Upper lobe of right lung (tissue), 1 donor: ENCODE data around the gene ZSWIM8. TPM values are rescaled to one million over a fixed set of nuclear protein-coding genes. Genes with fewer than 3 reads are reported as not detected.

Source experiments
- ATAC-seq: fragments of 200-7000 bp; cut with Tn5 transposase; one replicate; pipeline ENCODE4 v1.9.1; 2020; ENCODE audit warnings: mild to moderate bottlenecking, moderate library complexity
- DNase-seq: peaks from one replicate; pipeline ENCODE4 v3.0.0-alpha.2; 2020
- H3K27ac ChIP-seq: fragments of 200-600 bp; one replicate; pipeline ENCODE4 v1.8.0; 2022
- H3K27me3 ChIP-seq: fragments of 200-600 bp; one replicate; pipeline ENCODE4 v1.8.0; 2022; ENCODE audit warnings: mild to moderate bottlenecking
- H3K36me3 ChIP-seq: fragments of 200-600 bp; one replicate; pipeline ENCODE4 v1.8.0; 2022
- H3K4me1 ChIP-seq: fragments of 200-600 bp; one replicate; pipeline ENCODE4 v1.8.0; 2022
- H3K4me3 ChIP-seq: fragments of 200-600 bp; one replicate; pipeline ENCODE4 v1.8.0; 2022; ENCODE audit warnings: mild to moderate bottlenecking
- H3K9me3 ChIP-seq: fragments of 200-600 bp; one replicate; pipeline ENCODE4 v1.8.0; 2022
- intact Hi-C: fragments of 100-400 bp; cut with DNase I; formaldehyde crosslinking; loops from one replicate; pipeline ENCODE4 v1.11.0; 2022
- total RNA-seq: library from RNA; stranded (reverse); fragmentation: NEBNext Ultra II Directional; extraction: Animal tissue kit (Norgen Biotek cat#: 25700); gene quantifications from one replicate; pipeline ENCODE4 v1.2.1, GENCODE V29; 2021
- TF ChIP-seq, protein P1 (sequence below): fragments of 200-600 bp; IDR thresholded peaks from one replicate; pipeline ENCODE4 v1.8.0; 2022; ENCODE audit warnings: antibody characterized with exemption
- donor health status: DM: no; HTN: yes; CAD: no; lungs with severe emphysema.

ZSWIM8 gene
- total RNA-seq, 1 donor from 2014 or later, result 117 TPM

DNA sequence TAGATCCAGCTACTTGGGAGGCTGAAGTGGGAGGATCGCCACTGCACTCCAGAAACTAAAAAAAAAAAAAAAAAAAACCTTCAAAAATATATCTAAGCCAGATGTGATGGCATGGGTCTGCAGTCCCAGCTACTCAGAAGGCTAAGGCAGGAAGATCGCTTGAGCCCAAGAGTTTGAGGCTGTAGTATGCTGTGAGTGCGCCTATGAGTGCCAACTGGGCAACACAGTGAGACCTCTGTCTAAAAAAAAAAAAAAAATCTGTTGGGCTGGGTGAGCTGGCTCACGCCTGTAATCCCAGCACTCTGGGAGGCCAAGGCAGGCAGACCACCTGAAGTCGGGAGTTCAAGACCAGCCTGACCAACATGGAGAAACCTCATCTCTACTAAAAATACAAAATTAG, 6.4 kb upstream of the ZSWIM8 start:
- Histone ChIP-seq H3K27ac (no peak overlapping the region), H3K36me3 (peaks cover 50% of the 10 kb centered on the region), H3K4me3 (no peak overlapping the region), H3K4me1 (peaks cover 42% of the 10 kb centered on the region), H3K9me3 (no peaks in the 10 kb centered on the region), H3K27me3 (no peaks in the 10 kb centered on the region)
- ATAC-seq (no peak), DNase-seq (no peak)
- intact Hi-C loops, result no loop called here
- TF ChIP-seq, protein P1, sequence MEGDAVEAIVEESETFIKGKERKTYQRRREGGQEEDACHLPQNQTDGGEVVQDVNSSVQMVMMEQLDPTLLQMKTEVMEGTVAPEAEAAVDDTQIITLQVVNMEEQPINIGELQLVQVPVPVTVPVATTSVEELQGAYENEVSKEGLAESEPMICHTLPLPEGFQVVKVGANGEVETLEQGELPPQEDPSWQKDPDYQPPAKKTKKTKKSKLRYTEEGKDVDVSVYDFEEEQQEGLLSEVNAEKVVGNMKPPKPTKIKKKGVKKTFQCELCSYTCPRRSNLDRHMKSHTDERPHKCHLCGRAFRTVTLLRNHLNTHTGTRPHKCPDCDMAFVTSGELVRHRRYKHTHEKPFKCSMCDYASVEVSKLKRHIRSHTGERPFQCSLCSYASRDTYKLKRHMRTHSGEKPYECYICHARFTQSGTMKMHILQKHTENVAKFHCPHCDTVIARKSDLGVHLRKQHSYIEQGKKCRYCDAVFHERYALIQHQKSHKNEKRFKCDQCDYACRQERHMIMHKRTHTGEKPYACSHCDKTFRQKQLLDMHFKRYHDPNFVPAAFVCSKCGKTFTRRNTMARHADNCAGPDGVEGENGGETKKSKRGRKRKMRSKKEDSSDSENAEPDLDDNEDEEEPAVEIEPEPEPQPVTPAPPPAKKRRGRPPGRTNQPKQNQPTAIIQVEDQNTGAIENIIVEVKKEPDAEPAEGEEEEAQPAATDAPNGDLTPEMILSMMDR, result no peak

DNA sequence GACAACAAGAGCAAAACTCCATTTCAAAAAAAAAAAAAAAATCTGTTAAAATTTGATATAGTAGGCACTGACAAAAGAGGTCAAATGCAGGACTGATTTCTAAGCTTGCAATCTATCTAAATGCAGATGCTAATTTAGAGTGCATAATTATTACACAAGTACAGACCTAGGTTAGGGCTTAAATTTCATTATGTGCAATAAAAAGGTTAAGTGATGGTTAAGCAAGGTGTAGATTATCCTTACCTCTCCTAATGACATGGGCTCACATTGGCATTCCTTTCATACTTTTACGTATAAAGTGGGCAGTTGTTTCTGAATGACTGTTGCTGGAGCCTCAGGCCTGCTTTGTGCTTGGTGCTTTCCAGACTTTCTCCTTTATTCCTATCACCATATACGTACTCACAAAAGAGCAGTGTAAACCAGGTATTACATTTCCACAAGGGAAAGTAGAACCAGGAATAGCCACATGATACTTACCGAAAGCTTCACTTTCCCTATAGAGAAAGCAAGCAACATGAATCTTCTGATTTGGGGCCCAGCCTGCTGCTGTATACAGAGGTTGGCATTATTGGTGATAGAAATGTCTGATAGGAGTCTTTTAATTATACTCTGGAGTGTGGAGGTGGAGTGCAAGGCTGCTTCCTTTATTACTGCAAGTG, 5.7 kb upstream of the ZSWIM8 start:
- H3K27me3 ChIP-seq, result no peaks in the 10 kb centered on the region
- TF ChIP-seq, protein P1, result no peak
- ATAC-seq (no peak), DNase-seq (no peak)
- H3K27ac ChIP-seq, result no peak overlapping the region
- no peaks in the 10 kb centered on the region for H3K9me3 ChIP-seq
- H3K4me1 ChIP-seq, result peaks cover 37% of the 10 kb centered on the region
- intact Hi-C loops, result no loop called here
- H3K4me3 ChIP-seq, result no peak overlapping the region
- peaks cover 44% of the 10 kb centered on the region for H3K36me3 ChIP-seq

DNA sequence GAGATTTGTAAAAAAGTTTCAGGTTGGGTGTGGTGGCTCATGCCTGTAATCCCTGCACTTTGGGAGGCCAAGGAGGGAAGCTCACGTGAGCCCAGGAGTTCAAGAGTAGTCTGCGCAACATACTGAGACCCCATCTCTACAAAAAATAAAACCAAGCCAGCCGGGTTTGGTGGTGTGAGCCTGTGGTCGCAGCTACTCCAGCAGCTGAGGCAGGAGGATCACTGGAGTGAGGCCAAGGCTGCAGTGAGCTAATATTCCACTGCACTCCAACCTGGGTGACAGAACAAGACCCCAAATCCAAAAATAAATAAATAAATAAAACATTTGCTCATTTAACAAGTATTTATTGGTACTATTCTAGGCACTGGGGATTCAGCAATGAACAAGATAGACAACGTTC, 5.1 kb upstream of the ZSWIM8 start:
- Histone ChIP-seq H3K27ac (no peak overlapping the region), H3K4me3 (no peak overlapping the region), H3K36me3 (peaks cover 40% of the 10 kb centered on the region), H3K4me1 (peaks cover 35% of the 10 kb centered on the region), H3K27me3 (no peaks in the 10 kb centered on the region), H3K9me3 (no peaks in the 10 kb centered on the region)
- ATAC-seq (no peak), DNase-seq (no peak)
- TF ChIP-seq, protein P1, result no peak
- intact Hi-C loops, result no loop called here

DNA sequence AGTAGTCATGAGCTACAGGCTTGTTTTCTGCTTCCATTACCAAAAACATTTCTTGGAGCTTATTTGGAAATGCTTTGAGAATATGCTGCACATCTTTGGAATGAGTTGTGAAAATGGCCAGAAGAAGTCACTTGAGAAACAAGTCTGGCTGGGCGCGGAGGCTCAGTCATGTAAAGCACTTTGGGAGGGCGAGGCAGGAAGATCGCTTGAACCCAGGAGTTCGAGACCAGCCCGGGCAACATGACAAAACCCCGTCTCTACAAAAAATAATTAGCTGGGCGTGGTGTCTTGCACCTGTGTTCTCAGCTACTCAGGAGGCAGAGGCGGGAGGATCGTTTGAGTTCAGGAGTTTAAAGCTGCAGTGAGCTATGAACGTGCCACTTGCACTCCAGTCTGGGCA, 4.4 kb upstream of the ZSWIM8 start:
- Histone ChIP-seq H3K36me3 (peaks cover 33% of the 10 kb centered on the region), H3K4me3 (peak overlapping the region; percentile 91), H3K27me3 (no peaks in the 10 kb centered on the region), H3K9me3 (no peaks in the 10 kb centered on the region), H3K4me1 (peaks cover 29% of the 10 kb centered on the region), H3K27ac (peak overlapping the region; percentile 91)
- DNase-seq (no peak), ATAC-seq (no peak)
- TF ChIP-seq, protein P1, result no peak
- intact Hi-C loops, result no loop called here

DNA sequence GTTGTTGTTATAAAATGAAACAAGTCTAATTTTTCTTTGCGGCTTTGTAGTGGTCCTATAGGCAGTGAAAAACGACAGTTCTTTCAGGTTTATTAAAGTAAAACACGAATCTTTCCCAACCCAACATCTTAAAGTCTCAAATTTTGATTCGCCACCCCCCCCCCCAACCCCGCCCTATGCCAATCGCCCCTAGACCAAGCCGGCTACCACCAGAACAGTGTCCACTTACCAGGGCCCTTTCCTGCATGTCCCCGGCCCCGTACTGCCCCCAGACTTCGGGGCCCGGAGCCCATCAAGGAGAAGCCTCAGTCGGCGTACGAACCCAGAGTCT, 3.9 kb upstream of the ZSWIM8 start:
- DNase-seq (no peak), ATAC-seq (peak; percentile 6)
- Histone ChIP-seq H3K4me3 (peak overlapping the region; percentile 91), H3K36me3 (peaks cover 27% of the 10 kb centered on the region), H3K9me3 (no peaks in the 10 kb centered on the region), H3K27me3 (no peaks in the 10 kb centered on the region), H3K4me1 (peaks cover 32% of the 10 kb centered on the region), H3K27ac (peak overlapping the region; percentile 91)
- TF ChIP-seq, protein P1, result no peak
- intact Hi-C loops, result no loop called here
